RWPE1 (cell line): ENCODE data around the gene SLC7A8.

Experiments
- CTCF ChIA-PET: fragments of 350-600 bp; sonication (Branson Sonifier 250); formaldehyde crosslinking; extraction: SDS; loops from one replicate; lab custom pipeline; 2021; lab: Yijun Ruan, JAX
- POLR2A ChIA-PET: fragments of 400-600 bp; formaldehyde crosslinking; extraction: SDS; loops from one replicate; lab custom pipeline; 2020; ENCODE audit warnings: antibody characterized with exemption; ENCODE audit not compliant: low non-redundant PET; lab: Yijun Ruan, JAX
- DNase-seq: peaks from one replicate; pipeline ENCODE4 v3.0.0; 2012; ENCODE audit warnings: low spot score
- H3K27ac ChIP-seq: fragments of 450-650 bp; 2 replicates; pipeline ENCODE4 v1.5.1; 2017
- CTCF ChIP-seq: fragments of 450-650 bp; conservative IDR thresholded peaks from 2 replicates; pipeline ENCODE4 v1.5.1; 2017; ENCODE audit warnings: low read depth, mild to moderate bottlenecking

Gene SLC7A8

GRCh38 chr14:23146351-23146910, 37.0 kb downstream of the SLC7A8 start:
- H3K27ac ChIP-seq, result peak overlapping the region; percentile 53
- no peak for DNase-seq
- no peak for TF ChIP-seq CTCF
- ChIA-PET POLR2A (no interaction called here), CTCF (no interaction called here)

GRCh38 chr14:23145794-23146350, 37.6 kb downstream of the SLC7A8 start:
- no peak for TF ChIP-seq CTCF
- POLR2A ChIA-PET, result no interaction called here
- CTCF ChIA-PET, result interaction anchor here (1.6 kb wide), 1 partner anchor 25 kb away, joined by 6 read pairs; no protein-coding TSS in a partner anchor
- H3K27ac ChIP-seq, result no peak overlapping the region; the same call in 1 of the 2 replicates
- DNase-seq, result no peak

- TF ChIP-seq CTCF, result no peak
- CTCF ChIA-PET, result interaction anchor here (1.2 kb wide), 1 partner anchor 43 kb away, joined by 5 read pairs; no protein-coding TSS in a partner anchor
- POLR2A ChIA-PET, result no interaction called here
- no peak for DNase-seq
- H3K27ac ChIP-seq, result no peak overlapping the region
Observed at GRCh38 chr14:23143911-23144310, 39.5 kb downstream of the SLC7A8 start.

- TF ChIP-seq CTCF, result no peak
- CTCF ChIA-PET, result interaction anchor here (0.6 to 1.2 kb wide), 2 partner anchors 39 to 44 kb away, joined by 3 to 5 read pairs; no protein-coding TSS in a partner anchor
- POLR2A ChIA-PET, result no interaction called here
- H3K27ac ChIP-seq, result peak overlapping the region; percentile 93
- DNase-seq, result no peak
Observed at GRCh38 chr14:23142826-23143225, 40.6 kb downstream of the SLC7A8 start.

GRCh38 chr14:23141706-23142444, 41.6 kb downstream of the SLC7A8 start:
- peak; percentile 52 for DNase-seq
- ChIA-PET POLR2A (no interaction called here), CTCF (interaction anchor here (0.6 kb wide), 1 partner anchor 239 kb away, joined by 4 read pairs; no protein-coding TSS in a partner anchor)
- TF ChIP-seq CTCF, result no peak
- H3K27ac ChIP-seq, result peak overlapping the region; percentile 93

- no peak for DNase-seq
- peak overlapping the region; percentile 93 for H3K27ac ChIP-seq
- no peak for TF ChIP-seq CTCF
- ChIA-PET CTCF (no interaction called here), POLR2A (no interaction called here)
Observed at GRCh38 chr14:23140371-23140770, 43.1 kb downstream of the SLC7A8 start.
